Stimulated activated CD4-positive, alpha-beta T cell treated with anti-CD3 and anti-CD28 coated beads, Interleukin-15, amount 100 ng/mL, for 24 hours (primary cell): ENCODE results near the gene PARN.
"Not testable (repeated sequence)": the region's sequence is repeated elsewhere in the genome, so short reads cannot be mapped to it uniquely, and the experiment has no call there.

Experiments used
- DNase-seq: peaks from one replicate; pipeline ENCODE4 v3.0.0-alpha.2; 2020

Gene PARN

GRCh38 chr16:14460726-14461125, 169.3 kb downstream of the PARN start:
- DNase-seq: no peak

GRCh38 chr16:14458576-14458975, 171.5 kb downstream of the PARN start:
- DNase-seq: no peak

GRCh38 chr16:14456793-14457481, 173.1 kb downstream of the PARN start:
- no peak for DNase-seq

GRCh38 chr16:14455573-14455972, 174.5 kb downstream of the PARN start:
- DNase-seq: no peak

- DNase-seq: no peak
Measured at GRCh38 chr16:14454391-14454790, 175.7 kb downstream of the PARN start.

GRCh38 chr16:14452066-14452465, 178.0 kb downstream of the PARN start:
- DNase-seq: no peak

- no peak for DNase-seq
Measured at GRCh38 chr16:14450846-14451245, 179.2 kb downstream of the PARN start.

GRCh38 chr16:14449790-14450480, 180.1 kb downstream of the PARN start:
- DNase-seq: no peak

GRCh38 chr16:14449334-14449733, 180.7 kb downstream of the PARN start:
- no peak for DNase-seq

GRCh38 chr16:14448879-14449278, 181.2 kb downstream of the PARN start:
- DNase-seq: no peak

- no peak for DNase-seq
Measured at GRCh38 chr16:14447783-14448182, 182.3 kb downstream of the PARN start.

GRCh38 chr16:14446796-14447195, 183.3 kb downstream of the PARN start:
- DNase-seq: no peak

GRCh38 chr16:14445937-14446715, 183.9 kb downstream of the PARN start:
- DNase-seq: no peak

GRCh38 chr16:14444979-14445810, 184.9 kb downstream of the PARN start:
- DNase-seq: no peak

GRCh38 chr16:14441533-14441932, 188.5 kb downstream of the PARN start:
- not testable (repeated sequence) for DNase-seq

GRCh38 chr16:14438256-14438655, 191.8 kb downstream of the PARN start:
- no peak for DNase-seq

GRCh38 chr16:14437426-14437825, 192.6 kb downstream of the PARN start:
- DNase-seq: no peak

GRCh38 chr16:14436401-14436955, 193.6 kb downstream of the PARN start:
- no peak for DNase-seq

- DNase-seq: no peak
Measured at GRCh38 chr16:14434860-14435259, 195.2 kb downstream of the PARN start.

- not testable (repeated sequence) for DNase-seq
Measured at GRCh38 chr16:14428971-14429637, 201.0 kb downstream of the PARN start.

- no peak for DNase-seq
Measured at GRCh38 chr16:14428043-14428442, 202.0 kb downstream of the PARN start.

GRCh38 chr16:14427371-14427948, 202.6 kb downstream of the PARN start:
- DNase-seq: no peak
